ENCODE measurements around the gene IFNK.

GRCh38 chr9:27541740-27542139 lies 17.6 kb downstream of the IFNK start:
- no peak for TF ChIP-seq CTCF (conservative IDR thresholded peaks at IDR 0.05)
- no peak for TF ChIP-seq EZH2 (IDR thresholded peaks at IDR 0.05; ENCODE audit: low read depth)

Measured in PC-9 (cell line).